HG03565 (cell line): ENCODE measurements around the gene RSPH1.
A peak's percentile ranks its signal among the peaks of the same experiment; 100 is the strongest.

ENCODE experiments used
- ATAC-seq: cut with Tn5 transposase; IDR thresholded peaks from one replicate; pipeline ENCODE4 v1.9.1; 2021; ENCODE audit warnings: mild to moderate bottlenecking, moderate library complexity; ENCODE audit not compliant: unreplicated experiment

Gene RSPH1

DNA sequence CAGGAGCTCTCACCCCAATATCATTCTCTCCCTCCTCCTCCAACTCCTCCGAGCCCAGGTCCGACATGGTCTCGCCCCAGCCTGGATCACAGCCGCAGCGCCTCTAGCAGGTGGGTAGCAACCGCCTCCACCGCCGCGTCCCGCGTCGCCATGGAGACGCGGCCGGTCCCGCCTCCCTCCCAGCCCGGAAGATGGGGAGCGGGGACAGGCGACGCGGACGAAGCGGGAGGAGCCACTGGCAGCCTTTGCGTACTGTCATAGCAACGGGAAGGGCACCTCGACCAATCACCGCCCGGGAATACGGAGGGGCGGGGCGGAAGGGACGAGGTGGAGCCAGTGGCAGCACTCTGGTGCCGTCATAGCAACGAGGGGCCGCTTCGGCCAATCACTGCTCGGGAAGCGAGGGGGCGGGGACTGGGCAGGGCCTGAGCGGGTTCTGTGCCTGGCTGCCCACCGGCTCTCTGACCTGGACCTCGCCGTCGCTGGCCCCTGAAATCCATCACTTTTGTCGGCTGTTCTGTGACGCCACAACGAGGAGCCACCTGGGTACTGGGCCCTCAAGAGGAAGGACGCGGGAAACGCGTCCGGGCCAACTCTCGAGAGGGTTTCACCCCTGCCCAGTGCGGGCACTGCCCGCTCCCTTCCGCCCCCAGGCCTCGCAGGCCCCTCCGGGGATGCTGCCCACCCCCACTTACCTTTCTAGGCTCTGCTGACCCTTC is at the start of gene RSPH1:
Gene RSPH1 (minus strand): TSS at position 105 of the 719 bp plus-strand sequence. CDS start 38 bp downstream, at position 67.
- peak; percentile 96 for ATAC-seq

DNA sequence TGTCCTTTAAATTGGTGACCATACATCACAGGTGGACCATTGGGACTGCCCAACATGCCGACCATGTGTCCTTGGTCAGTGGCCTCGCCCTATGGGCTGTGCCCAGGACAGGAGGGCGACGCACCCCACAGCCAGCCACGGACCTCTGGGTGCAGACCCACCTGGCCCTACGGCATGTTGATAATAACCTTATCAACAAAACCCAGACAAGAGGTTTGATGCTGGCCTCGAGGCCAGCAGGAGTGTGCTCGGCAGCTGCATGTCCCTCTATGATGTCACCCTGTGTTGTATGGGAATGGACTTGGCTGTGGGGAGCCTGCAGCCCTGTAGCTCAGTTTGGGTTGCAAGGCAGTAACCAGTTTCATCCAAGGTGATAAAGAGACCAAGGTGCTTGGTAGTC is 49.7 kb upstream of the RSPH1 start:
- no peak for ATAC-seq

GRCh38 chr21:42545317-42545716 is 49.3 kb upstream of the RSPH1 start:
- no peak for ATAC-seq

GRCh38 chr21:42544544-42544943 is 48.5 kb upstream of the RSPH1 start:
- ATAC-seq = no peak

- no peak for ATAC-seq
Observed at GRCh38 chr21:42543106-42543847, 47.3 kb upstream of the RSPH1 start.

DNA sequence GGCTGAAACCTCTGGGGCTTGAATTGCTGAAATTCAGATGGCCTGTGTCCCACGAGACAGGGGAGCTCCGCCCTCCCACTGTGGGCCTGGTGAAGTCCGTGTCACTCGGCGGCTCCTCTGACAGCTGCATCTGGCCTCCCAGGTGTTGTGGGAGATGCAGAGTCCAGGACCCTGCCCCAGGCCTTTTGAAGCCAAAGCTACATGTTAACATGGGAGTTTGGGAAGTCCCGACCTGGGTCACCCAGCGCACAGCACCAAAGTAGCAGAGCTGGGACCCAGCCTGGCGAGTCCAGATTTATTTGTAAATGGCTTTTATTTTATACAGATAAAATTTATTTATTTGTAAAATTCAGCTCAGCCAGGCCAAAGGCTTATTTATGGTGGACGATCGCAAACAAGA is 46.6 kb upstream of the RSPH1 start:
- no peak for ATAC-seq

GRCh38 chr21:42542196-42542595 is 46.2 kb upstream of the RSPH1 start:
- ATAC-seq = no peak

- no peak for ATAC-seq
Observed at GRCh38 chr21:42541618-42542017, 45.6 kb upstream of the RSPH1 start.

DNA sequence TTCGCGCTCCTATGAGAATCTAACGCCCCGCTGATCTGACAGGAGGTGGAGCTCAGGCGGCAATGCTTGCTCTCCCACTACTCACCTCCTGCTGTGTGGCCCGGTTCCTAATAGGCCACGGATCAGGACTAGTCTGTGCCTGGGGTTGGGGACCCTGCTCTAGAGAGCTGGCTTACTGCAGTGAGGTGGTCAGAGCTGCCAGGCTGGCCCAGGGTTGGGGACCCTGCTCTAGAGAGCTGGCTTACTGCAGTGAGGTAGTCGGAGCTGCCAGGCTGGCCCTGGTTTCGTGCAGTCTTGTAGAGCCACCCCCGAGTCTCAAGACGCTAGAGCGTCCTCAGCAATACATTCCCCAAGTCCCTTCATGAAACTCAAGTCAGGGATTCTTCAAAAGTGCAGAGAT is 45.1 kb upstream of the RSPH1 start:
- no peak for ATAC-seq

DNA sequence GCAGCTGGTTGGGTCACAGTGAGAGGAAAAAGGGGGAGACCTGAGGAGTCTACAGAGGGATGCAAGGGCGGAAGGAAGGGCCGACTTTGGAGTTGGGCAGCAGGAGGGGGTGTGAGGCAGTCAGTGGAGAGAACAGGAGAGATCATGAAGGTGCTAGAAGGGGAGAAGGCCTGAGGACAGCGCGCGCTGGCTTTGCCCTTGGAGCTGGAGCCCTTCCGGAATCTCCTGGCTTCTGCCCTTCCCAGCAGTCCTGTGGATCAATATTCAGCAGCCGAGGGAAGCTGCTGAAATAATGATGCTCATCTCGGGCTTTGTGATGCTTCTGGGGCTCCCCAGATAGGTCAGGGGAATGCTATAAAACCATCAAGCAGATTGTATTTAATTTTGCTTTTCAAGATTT is 44.4 kb upstream of the RSPH1 start:
- ATAC-seq = no peak

- ATAC-seq = no peak
Observed at GRCh38 chr21:42539931-42540343, 43.9 kb upstream of the RSPH1 start.

DNA sequence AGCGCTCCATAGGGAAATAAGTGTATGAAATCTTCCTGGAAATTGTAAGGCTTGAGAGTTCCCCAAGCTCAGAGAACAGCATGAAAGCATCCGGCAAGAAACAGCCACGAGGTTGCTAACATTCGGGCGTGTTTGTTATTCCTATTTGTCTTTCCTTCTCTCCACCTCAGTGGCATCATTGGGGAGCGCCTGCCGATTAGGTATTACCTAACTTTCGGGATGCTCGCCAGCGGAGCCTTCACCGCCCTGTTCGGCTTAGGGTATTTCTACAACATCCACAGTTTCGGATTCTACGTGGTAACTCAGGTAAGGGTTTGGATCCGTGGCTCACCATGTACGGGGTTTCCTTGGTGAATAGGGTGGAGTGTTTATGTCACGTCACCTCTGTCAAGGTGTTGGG is 43.3 kb upstream of the RSPH1 start:
- no peak for ATAC-seq

GRCh38 chr21:42538479-42539275 is 42.7 kb upstream of the RSPH1 start:
- ATAC-seq = no peak

GRCh38 chr21:42537106-42537742 is 41.2 kb upstream of the RSPH1 start:
- no peak for ATAC-seq

DNA sequence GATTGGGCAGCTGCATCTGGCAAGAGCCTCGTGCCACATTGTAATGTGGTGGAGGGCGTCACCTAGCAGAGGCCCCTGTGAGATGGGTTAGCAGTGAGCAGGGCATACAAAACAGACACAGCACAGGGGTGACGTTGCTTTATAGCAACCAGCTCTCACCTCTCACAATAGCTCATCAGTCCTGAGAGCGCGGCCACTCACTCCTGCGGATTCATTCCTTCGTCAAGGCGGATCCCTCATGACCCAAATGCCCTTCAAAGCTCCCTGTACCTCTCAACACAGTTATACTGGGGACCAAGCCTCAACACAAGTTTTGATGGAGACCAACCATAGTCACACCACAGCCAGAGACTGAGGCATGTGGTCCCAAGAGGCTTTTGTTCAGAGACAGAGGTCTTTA is 40.6 kb upstream of the RSPH1 start:
- ATAC-seq = no peak

GRCh38 chr21:42535602-42536171 is 39.7 kb upstream of the RSPH1 start:
- ATAC-seq = peak; percentile 53

- no peak for ATAC-seq
Observed at GRCh38 chr21:42534421-42535378, 38.7 kb upstream of the RSPH1 start.

DNA sequence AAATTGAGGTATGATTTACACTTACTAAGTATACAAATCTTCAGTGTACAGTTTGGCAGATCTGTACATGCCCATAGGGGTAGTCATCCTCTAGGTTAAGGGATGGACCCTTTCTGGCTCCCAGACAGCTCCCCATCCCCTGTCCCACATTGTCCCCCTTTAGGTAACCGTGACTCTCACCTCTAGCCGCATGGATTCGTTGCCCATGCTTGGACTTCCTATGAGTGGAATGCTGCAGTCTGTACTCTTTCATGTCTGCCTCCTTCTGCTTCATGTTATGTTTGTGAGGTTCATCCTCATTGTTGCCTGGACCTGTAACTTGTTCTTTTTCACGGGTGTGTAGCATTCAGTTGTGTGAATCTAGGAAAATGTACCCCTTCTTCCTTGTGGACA is 37.9 kb upstream of the RSPH1 start:
- no peak for ATAC-seq

DNA sequence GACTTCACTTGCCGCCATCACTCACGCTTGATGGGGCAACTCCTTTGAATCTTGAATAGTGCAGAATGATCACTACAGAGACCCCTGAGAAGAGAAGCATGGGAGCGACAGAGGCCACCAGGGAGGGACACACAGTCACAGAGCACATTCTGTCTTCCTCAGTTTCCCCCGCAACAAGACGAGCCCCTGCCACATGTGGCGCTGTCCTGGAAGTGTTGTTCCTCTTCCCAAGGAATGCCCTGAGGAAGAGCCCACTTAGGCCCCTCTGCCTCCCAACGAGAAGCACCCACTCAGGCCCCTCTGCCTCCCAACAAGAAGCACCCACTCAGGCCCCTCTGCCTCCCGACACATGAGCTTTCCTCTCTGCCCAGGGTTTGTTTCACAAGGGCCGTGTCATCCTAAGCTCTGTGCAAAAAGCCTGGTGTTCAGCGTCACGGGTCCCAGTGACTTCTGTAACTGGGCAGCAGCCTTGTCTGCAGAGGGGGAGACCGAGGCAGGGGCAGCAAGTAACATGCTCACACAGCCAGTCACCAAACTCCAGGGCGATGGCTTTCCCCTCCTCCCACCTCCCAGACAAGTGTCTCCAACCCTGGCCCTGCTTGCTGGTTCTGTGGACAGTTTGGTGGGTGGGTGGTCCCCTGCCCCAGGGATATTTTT is 37.4 kb upstream of the RSPH1 start:
- no peak for ATAC-seq
